K562 (cell line): ENCODE data around the gene VEGFA. TPM values are rescaled to one million over a fixed set of nuclear protein-coding genes. Genes with fewer than 3 reads are reported as not detected.

Experiments
- ATF3 ChIP-seq, 2 experiments: fragments of 450-650 bp in 1 of 2; sonication (generic) in 1 of 2; formaldehyde crosslinking in 1 of 2; IDR thresholded peaks in 1 of 2; conservative IDR thresholded peaks in 1 of 2; 2 replicates each; pipeline versions ENCODE4 v1.6.1 to v1.8.1; 2016 to 2023; ENCODE audit warnings: mild to moderate bottlenecking in 2 of 2, moderate library complexity in 2 of 2, inconsistent platforms in 1 of 2, missing genetic modification reagents in 1 of 2
- CBX3 ChIP-seq, 2 experiments: IDR thresholded peaks; 1 replicate in 1 of 2; 2 replicates in 1 of 2; pipeline ENCODE4 v1.6.1; 2012; ENCODE audit warnings: inconsistent platforms in 2 of 2, low read length in 2 of 2, borderline replicate concordance in 1 of 2, control low read depth in 1 of 2
- FOXM1 ChIP-seq, 2 experiments: fragments of 450-650 bp in 1 of 2; sonication (generic) in 1 of 2; formaldehyde crosslinking in 1 of 2; IDR thresholded peaks; 2 replicates each; pipeline versions ENCODE4 v1.6.1 to v1.9.0; 2017 to 2022; ENCODE audit warnings: low read depth in 2 of 2, mild to moderate bottlenecking in 2 of 2, missing genetic modification reagents in 1 of 2, moderate library complexity in 1 of 2
- RAD51 ChIP-seq: fragments of 450-650 bp; IDR thresholded peaks from 2 replicates; pipeline ENCODE4 v1.7.1; 2016; ENCODE audit warnings: low read depth, mild to moderate bottlenecking, borderline replicate concordance
- ZNF511 ChIP-seq: sonication (generic); formaldehyde crosslinking; IDR thresholded peaks from 2 replicates; pipeline ENCODE4 v1.8.0; 2022; ENCODE audit warnings: mild to moderate bottlenecking, missing genetic modification reagents
- polyA plus RNA-seq, 8 experiments: library from polyadenylated mRNA; depleted of rRNA in 4 of 8; stranded (reverse) in 5 of 8; unstranded in 3 of 8; fragments of >200 nt; fragmentation: Nextera tagmentation in 2 of 8; fragmentation: Illumina TruSeq in 1 of 8; extraction: Ambion mirVana in 2 of 8; extraction: Trizol in 1 of 8; gene quantifications; 2 replicates each; pipeline versions ENCODE4 v1.2.1 to v1.2.3, GENCODE V29; 2011 to 2014; ENCODE audit warnings: inconsistent platforms in 1 of 8, missing spikeins in 1 of 8
- total RNA-seq, 7 experiments: library from RNA; depleted of rRNA in 6 of 7; stranded (reverse); fragments of >200 nt in 6 of 7; fragmentation: Illumina TruSeq in 2 of 7; extraction: Trizol in 2 of 7; gene quantifications; 2 replicates each; pipeline versions ENCODE4 v1.2.1 to v1.2.3, GENCODE V29; 2011 to 2021; ENCODE audit warnings: low replicate concordance in 1 of 7

The VEGFA gene
- total and polyA plus RNA-seq, 9 of the 15 experiments (the other 6 are each of a cell fraction or from before 2014, with no cell fraction given): 14.0 to 271 (median 124) TPM

GRCh38 chr6:43809417-43810305 lies 39.6 kb downstream of the VEGFA start (continued):
- TF ChIP-seq ZNF511 (no peak), CBX3 (IDR thresholded peaks at IDR 0.05; ENCODE audit: borderline replicate concordance in 1 of 2, low read length in 2 of 2) (no peak; a peak in 1 of 3 replicates), ATF3 (IDR thresholded peaks at IDR 0.05) (peak; percentile 100), ATF3 (CRISPR knock-in tag; conservative IDR thresholded peaks at IDR 0.05) (peak; percentile 92), RAD51 (no peak), FOXM1 (IDR thresholded peaks at IDR 0.05; ENCODE audit: low read depth) (no peak), FOXM1 (CRISPR knock-in tag; IDR thresholded peaks at IDR 0.05; ENCODE audit: low read depth) (no peak)
